ENCODE measurements around the gene PRCC. TPM values are rescaled to one million over a fixed set of nuclear protein-coding genes. Genes with fewer than 3 reads are reported as not detected.
A peak's percentile ranks its signal among the peaks of the same experiment; 100 is the strongest.

Gene PRCC
- total RNA-seq, 1 donor from 2014 or later: 70.9 TPM

DNA sequence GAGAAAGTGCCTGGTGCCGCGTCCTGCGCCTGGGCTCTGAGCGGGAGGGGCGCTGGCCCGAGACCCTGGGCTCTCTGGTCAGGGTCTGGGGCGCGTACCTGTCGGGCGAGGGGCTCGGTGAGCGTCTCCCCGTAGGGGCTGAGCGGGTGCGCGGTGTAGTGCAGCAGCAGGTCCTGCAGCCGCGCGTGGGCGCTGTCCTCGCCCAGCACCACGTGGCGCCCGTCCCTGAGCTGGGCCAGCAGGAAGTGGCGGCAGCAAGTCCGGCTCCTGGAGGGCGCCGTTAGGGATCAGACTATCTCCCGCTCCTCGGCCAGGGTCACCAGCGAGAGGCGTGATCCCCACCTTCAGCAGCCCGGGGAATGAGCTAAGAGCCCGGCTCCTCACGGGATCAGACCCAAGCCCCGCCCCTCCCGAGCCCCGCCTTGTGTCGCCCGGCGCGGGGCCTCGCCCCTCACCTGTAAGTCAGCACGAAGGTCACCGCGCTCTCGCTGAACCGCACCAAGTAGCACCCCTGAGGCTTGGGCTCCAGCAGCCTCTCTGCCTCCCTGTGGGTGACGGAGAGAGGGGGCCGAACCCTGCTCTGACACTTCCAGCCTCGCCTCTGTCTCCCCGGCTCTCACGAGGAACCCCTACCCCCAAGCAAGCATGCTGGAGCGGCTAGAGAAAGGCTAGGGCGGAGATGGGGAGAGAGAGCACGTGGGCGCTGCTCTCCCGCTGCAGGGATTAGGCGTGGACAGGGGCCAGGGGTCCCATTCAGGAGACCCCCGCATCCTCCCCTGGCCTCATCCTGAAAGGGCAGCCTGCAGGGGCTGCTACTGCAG is 46.6 kb downstream of the PRCC start:
- DNase-seq (ENCODE audit: low spot score): peak; percentile 64

DNA sequence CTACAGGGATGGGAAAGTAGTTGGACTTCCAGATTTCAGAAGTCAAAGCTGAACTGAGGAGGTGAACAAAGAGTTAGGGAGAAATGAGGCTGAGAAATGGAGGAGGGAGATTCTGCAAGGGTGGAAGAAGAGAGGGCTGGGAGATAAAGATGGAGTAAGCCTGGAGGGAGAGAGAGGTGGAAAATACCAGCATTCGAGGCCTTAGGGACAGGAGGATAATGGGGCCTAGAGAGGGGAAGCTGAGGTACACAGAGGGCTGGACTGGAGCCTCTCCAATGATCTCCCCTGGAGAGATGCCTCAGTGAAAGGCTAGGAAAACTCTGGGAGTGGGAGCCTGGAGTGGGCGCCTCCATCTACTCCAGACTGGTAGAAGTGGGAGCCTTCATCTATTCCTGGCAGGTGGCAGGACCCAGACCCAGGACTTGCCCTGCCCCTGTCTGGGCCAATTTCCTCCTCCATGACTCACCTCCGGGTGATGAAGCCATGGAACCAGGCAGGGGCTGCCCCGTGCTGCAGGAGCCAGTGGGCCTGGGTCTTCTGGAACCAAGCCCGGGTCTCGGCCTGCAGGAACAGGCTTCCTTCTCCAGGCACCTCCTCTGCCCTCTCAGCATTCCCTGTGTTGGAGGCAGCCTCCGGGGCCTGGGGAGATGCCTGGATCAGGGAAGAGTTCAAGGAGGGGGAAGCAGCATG is 47.4 kb downstream of the PRCC start:
- no peak for DNase-seq (ENCODE audit: low spot score)

DNA sequence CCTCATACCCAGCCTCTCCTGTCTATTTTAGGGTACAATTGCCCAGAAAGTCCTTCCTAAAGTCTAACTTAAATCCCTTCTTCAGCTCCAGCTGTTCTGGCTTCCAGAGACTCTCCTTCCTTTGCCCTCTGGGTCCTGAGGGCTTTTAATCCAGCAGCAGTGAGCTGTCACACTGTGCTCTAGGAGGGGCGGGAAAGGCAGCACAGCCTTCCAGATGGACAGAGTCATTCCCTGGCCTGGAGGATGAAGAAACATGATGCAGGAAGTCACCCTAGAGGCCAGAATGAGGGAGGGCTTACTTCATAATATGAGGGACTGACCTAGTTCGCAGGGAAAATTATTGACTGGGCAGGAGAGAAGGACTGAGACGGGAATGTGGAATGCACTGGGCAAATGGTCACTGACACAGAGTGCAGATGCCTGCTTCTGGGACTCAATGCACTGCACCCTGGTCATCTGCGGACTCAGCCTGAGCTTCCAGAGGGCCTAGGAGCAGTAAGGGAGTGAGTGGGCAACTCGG is 48.0 kb downstream of the PRCC start:
- no peak for DNase-seq (ENCODE audit: low spot score)

DNA sequence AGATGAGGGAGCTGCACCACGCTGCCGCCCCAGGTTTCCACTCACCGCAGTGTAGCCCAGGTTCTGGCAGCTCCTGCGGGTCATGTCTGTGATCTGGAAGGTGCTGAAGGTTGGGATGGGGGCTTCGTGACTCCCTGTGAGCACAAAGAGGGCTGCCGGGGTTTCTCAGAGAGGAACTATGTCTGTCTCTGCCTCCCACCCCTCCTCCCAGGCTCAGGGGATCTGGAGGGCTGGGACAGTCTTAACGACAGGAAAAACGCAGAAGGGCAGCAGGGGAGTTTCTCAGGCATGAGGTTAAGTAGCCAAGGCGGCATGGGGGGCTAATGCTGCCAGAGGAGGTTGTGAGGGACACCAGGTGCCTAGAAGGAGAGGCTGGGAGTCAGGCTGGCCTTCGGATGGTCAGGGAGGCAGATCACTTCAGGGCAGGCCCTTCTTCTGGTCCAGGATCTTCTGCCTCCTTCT is 48.7 kb downstream of the PRCC start:
- no peak for DNase-seq (ENCODE audit: low spot score)

DNA sequence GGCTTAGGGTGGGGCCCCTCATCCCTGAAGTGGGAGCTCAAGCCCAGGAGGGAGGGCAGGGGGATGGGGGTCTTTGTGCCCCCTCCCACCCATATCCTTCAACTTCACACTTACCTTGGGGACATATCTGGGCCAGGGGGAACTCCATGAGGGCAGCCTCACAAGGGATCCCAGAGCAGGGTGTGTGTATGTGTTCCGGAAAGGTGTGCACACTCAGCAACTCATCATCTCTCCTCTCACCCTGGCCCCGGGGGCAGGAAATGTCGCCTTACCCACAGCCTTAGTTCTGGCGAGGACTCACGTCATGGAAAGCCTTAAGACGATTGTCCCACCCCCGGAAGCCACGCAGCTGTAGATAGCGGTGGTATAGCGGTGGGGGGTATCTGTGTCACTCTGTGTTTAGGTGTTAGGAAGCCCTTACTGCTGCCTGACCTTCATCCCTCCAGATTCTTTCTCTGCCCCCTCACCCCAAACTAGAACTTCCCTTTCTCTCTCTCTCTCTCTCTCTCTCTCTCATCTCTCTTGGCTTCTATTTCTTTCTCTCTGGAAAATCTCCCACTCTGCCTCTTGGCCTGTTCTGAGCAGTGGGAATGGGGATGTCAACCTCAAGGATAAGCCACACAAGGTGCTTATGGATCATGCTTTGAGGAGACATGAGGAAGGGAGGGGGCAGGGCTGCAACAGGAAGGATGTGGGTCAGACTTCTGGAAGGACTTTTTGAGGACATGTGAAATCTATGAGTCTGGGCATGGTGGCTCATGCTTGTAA is 49.4 kb downstream of the PRCC start, which contains the start of gene SH2D2A:
TSS of gene SH2D2A (minus strand) at position 288 of the 768 bp plus-strand sequence. CDS start at position 148, 140 bp downstream.
- DNase-seq (ENCODE audit: low spot score): peak; percentile 64

DNA sequence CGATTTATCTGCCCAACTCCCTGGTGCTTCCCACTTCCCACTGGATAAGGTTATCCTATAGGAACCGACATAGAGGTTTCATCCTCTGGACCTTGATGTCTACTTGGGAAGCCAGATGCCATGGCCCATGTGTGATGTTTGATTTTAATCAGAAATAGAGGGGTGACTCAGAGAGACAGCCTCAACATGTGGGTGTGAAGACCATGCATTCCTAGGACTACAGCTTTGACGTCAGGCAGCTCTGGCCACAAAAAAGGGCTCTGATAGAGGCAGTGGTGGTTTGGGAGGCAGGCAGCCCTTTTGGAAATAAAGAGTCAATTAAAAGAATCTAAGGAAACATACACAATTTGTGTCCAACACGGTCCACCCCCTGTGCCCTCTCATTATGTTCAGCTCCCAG is 54.5 kb downstream of the PRCC start:
- no peak for DNase-seq (ENCODE audit: low spot score)

DNA sequence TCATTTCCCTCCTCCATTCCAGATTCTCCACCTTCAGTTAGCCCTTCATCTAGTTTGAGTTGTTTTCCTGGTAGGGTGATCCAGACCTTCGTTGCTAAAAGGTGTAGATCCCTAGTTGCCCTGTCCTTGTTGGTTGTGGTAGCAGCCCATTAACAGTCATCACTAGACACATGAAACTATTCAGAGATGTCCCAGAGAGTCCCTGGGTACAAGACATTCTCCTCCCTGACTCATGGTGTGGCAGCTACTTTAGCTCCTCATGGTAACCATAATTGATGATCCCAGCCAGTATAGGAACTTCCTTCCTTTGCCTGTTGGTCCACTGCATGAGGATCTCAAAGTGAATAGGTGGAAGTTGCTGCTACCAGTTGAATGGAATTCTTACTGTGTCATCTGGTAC is 55.3 kb downstream of the PRCC start:
- no peak for DNase-seq (ENCODE audit: low spot score)

DNA sequence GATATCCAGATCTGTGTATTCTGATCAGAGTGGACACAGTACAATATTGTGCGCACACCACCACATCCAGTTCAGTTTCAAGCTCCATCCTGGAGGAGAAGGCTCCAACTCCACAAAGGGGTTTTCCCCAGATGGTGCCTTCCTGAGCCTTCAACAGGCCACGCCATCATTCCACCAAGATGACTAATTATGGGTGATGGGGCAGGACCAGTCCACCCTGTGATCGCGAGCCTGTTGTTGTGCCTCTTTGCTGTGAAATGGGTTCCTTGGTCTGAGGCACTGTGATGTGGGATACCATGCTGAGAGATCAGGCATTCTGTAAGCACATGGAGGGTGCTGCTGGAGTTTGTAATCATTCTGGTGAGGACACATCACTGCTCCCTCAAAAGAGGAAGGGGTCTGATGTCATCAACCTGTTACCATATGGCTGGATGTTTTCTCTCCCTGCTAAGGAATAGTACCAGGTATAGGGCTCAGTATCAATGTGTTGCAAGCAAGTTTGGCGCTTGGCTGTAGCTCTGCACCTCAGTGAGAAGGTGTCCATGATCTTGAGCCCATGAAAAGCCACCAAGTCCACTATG is 56.0 kb downstream of the PRCC start:
- DNase-seq (ENCODE audit: low spot score): no peak

DNA sequence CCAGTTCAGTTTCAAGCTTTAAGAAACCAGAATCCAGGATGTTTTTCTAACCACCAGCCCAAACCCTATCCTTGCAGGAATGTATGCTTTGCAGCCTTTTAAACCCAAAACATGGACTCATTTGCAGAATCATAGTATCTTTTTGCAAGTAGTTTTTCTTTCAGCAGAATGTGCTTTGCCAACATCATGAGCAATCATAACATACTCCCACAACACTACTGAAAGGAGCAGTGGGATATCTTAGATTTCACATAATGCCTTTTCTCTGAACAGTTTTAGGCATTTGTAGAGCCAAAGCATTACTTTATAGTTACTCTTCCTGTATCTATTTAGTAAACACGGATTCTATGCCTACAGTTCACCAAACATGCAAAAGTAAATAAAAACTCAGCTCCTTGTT is 59.3 kb downstream of the PRCC start:
- DNase-seq (ENCODE audit: low spot score): no peak

DNA sequence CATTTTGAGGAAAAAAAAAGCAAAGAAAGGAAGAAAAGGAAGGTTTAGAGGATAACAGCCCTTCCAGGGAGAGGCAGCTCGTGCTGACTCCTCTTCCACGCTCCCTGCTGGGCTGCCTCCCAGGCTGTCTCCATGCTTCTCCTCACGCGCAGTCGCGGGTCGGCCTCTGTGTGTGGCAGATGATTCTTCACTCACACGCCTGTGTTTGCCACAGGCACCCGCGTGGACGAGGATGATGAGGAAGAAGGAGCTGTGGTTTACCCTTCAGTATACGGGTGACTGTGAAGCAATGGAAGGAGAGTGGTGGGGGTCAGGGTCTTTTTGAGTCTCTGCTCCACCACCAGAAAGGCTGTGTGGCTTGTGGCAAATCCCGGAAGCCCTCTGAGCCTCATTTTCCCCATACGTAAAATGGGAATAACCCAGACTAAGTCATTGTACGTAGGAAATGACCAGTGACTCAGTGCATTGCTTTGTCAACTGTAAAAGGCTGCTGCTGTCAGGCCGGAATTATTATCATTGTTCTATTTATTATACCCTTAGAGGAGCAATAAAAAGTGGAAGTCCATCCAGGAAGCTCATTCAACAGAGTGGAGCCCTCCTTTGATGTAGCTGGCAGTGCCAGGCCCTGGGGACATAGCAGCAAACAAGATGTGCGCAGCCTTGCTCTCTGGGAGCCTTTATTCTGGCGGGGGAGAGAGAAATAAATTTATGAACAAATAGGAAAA is 61.2 kb downstream of the PRCC start:
- DNase-seq (ENCODE audit: low spot score): no peak

DNA sequence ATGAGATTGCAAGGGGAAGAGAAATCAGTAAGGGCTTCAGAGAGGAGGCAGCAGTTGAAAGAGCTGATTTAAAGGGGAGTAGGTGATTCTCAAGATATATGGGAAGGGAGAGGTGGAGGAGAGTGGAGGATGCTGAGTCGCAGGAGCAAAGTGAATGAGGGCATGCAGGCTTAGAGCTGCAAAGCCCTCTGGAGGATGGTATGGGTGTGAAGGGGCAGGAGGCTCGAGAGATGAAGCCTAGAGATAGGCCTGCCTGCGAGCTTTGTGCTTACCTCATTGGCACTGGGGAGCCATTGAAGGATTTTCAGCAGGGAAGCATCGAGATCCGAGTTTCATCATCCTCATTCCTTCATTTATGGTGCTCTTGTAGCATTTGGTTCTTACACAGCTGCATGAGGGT is 65.1 kb downstream of the PRCC start:
- no peak for DNase-seq (ENCODE audit: low spot score)

DNA sequence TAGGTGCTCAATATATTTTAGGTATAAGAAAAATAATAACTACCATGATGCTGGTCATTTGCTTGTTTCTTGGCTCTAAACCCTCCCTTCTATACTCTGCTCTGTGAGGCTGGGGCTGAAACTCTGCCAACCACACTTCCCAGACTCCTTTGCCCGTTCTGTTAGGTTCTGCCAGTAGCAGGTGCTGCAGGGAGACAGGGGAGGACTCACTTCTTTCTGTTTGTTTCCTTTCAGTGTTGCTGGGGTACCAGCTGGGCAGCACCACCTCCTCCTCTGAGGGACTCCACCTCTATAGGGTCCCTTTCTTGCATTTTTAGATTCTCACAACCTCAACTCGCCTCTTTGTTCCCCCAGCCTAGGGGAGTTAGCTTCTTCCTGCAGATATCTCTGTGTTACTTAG is 66.3 kb downstream of the PRCC start:
- DNase-seq (ENCODE audit: low spot score): no peak

DNA sequence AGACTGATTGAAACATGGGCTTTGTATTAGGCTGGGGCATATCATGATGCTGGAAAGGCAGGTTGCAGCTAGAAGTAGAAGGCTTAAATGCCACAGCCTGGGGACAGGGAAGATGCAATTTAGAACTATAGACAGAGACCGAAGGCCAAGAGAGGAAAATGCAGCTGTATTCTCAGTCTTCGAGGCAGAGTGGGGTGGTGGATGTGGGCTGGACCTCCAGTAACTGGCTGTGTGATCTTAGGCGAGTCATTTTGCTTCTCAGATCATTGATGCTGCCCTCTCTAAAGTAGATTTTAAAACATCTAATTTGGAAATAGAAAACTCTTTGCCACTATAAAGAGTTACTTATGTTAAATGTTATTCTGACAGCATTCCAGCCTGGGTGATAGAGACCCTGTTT is 67.0 kb downstream of the PRCC start:
- DNase-seq (ENCODE audit: low spot score): no peak

DNA sequence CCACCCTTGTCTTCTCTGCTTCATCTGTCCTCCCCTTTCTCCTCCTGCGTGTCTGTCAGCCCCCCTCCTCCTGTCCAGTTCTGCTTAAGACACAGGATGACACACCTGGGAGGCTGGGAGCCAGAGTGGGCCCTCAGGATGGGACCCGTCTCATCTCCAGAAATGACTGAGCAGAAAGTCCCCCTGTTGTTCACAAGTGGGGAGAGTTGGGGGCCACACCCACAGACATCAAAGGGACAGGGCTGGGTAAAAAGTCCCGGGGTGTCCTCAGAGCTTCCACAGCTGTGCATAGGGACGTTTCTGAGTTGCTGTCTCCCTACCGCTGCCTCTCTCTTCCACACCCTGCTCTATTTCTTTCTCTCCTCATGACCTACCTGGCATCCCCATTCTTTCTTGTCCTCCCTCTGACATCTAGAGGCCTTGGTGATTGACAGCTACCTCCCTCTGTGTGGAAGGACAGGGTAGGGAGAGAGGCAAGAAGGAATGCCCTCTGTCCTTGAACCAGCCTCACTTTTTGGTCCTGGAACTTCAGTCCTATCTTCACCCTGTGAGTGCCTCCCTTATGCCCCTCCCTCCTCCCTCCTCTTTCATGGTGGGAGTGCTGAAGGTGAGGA is 68.8 kb downstream of the PRCC start:
- no peak for DNase-seq (ENCODE audit: low spot score)

DNA sequence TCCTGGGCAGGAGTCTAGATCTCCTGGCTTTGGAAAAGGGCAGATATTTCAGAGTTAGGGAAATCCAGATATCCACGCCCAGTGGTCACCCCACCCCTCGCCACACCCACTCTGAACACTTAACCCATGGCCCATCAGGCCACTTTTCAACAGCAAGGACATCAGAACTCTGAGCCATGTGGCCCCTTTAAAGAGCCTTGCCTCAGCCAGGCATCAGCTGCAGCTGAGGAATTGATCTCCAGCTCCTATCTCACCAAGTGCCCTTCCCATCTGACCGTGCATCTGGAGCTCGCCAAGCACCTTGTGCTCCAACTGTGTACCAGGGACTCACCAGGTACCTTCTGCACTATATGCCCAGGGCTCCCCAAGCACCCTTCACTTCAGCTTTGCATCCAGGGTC is 69.6 kb downstream of the PRCC start:
- no peak for DNase-seq (ENCODE audit: low spot score)

DNA sequence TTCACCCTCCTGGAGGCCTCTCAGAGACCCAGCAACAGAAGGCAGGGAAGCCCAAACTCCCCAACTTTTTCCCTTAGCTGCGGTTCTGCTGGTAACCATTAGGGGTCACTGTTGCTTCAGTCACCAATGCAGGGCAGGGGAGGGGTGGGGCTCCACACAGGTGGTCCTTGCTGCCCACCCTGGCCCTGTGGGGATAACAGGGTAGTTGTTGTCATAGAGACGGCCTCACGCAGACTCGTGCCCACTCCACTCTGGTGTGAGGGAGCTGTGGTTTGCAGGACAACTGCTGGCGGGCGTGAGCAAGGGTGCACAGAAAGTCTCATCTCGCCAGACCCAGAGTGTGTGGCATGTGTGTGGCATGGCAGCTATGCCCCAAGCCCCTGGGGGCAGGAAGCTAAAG is 71.6 kb downstream of the PRCC start:
- DNase-seq (ENCODE audit: low spot score): no peak

DNA sequence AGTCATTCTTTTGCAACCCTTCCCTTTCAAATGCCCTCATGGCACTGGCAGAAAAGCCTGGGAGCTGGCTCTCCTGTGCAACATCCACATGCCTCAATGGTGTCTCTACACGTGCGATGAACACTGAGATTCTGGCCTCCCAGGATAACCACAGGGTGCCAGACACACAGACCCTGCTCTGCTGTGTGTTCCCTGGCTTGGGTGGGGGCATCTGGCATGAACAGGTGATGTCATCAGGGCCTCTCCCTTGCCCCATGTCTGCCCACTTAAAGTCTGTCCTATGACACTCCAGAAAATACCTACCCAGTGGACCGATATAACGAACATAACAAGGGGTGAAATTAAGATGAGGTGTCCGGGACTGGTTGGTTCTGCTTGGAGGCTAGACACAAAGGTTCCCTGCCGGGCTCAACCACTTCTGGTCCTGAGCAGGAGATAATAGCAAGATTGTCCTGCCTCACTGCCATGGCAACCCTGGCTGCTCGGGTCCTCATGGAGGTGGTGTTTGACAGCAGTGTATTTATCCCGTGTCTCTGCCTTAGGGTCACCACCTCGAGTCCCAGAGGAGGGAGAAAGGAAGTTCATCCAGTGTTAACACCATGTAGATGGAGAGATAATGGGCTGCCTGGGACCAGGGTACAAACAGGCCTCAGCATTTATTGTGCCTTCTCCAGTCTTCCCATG is 72.2 kb downstream of the PRCC start:
- no peak for DNase-seq (ENCODE audit: low spot score)

DNA sequence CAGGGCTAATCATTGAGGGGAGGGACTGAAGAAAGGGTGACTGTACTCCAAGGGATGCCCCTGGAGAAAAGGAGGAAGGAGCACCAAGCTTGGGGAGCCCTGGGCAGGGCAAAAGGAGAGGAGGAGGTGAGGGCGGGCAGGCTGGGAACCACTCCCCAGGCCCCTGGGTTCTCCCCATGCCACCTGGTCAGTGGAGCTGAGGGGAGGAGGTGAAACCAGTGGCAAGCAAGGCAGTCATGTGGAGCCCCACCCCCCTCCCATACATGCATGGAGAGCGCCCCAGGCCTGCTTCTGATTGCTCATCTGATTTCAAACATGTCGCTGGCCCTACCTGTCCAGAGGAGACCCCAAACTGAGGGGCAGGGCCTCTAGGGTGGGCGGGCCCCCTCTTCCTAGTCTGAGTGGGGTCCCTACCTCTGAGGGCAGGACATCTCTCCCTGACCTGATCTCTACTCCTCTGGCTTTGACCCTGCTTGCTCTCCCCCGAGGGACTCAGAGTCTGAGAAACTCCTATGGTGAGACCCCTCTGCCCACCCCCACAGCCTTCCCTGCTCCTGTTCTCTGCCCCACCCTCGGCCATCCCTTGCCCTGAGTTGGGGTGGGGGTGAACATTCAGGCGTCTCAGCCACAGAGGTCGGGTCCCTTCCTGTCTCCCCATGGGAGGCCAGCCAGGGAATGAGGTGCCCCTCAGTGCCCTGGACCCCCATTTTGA is 73.0 kb downstream of the PRCC start:
- no peak for DNase-seq (ENCODE audit: low spot score)

DNA sequence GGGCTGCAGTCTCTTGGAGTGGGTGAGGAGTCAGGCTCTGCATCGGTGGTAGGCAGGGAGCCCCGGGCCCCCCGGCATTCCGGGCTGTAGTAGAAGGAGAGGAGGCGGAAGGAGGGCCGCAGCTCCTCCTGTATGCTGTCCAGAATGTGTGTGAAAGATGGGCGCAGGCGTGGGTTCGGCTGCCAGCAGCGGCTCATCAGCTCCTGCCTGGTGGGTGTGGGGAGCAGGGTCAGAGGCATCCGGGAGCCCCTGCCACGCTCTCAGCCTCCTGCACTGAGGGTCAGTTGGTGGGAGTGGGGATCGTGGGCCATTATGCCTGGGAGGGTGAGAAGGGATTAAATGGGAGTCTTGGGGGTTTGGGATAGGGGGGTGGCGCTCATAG is 73.6 kb downstream of the PRCC start:
- DNase-seq (ENCODE audit: low spot score): no peak

Data from ureter (tissue), 1 donor.